Subcutaneous adipose tissue (tissue), 4 donors: ENCODE measurements around the gene CALCA. TPM values are rescaled to one million over a fixed set of nuclear protein-coding genes. Genes with fewer than 3 reads are reported as not detected.

Experiments used
- CTCF ChIP-seq: fragments of 450-650 bp; IDR thresholded peaks from one replicate; pipeline ENCODE4 v1.5.1; 2016; ENCODE audit warnings: low read depth, mild to moderate bottlenecking, control low read depth, antibody characterized with exemption, moderate library complexity
- total RNA-seq, 4 donors: library from RNA; depleted of rRNA; stranded (reverse); fragments of >200 nt; gene quantifications; one replicate each; pipeline ENCODE4 v1.1.0, GENCODE V29; 2016

Gene CALCA
- total RNA-seq = not detected

- TF ChIP-seq CTCF = no peak
Observed at GRCh38 chr11:14971865-14972580, at the start of gene CALCA. CALCA (minus strand) TSS chr11:14972351; CDS start chr11:14971192, 1,159 bp downstream.

- no peak for TF ChIP-seq CTCF
Observed at GRCh38 chr11:15016200-15016599, 44.0 kb upstream of the CALCA start.

GRCh38 chr11:15011776-15012345, 39.7 kb upstream of the CALCA start:
- no peak for TF ChIP-seq CTCF

GRCh38 chr11:15010865-15011264, 38.7 kb upstream of the CALCA start:
- TF ChIP-seq CTCF = no peak

- TF ChIP-seq CTCF = no peak
Observed at GRCh38 chr11:15006139-15006759, 34.1 kb upstream of the CALCA start.

- TF ChIP-seq CTCF = no peak
Observed at GRCh38 chr11:14981507-14981906, 9.4 kb upstream of the CALCA start.

- TF ChIP-seq CTCF = no peak
Observed at GRCh38 chr11:14980854-14981253, 8.7 kb upstream of the CALCA start.
